Islet of Langerhans (tissue), 1 donor: ENCODE data around the gene LGR5.

Experiments used
- FAIRE-seq: peaks from one replicate; lab custom pipeline; 2011; peaks lifted over from hg19 to GRCh38; lab: Jason Lieb, UNC

LGR5 gene

GRCh38 chr12:71439613-71440344 lies at the start of gene LGR5:
Gene LGR5 (plus strand): TSS chr12:71439798. CDS start chr12:71440081, 283 bp downstream.
- FAIRE-seq: no peak

- peak; percentile 99 for FAIRE-seq
Measured at GRCh38 chr12:71392521-71393145, 47.0 kb upstream of the LGR5 start.

- FAIRE-seq: no peak
Measured at GRCh38 chr12:71393625-71394024, 46.0 kb upstream of the LGR5 start.

GRCh38 chr12:71397433-71397954 lies 42.1 kb upstream of the LGR5 start:
- FAIRE-seq: no peak

GRCh38 chr12:71399197-71399596 lies 40.4 kb upstream of the LGR5 start:
- FAIRE-seq: no peak

GRCh38 chr12:71400481-71400880 lies 39.1 kb upstream of the LGR5 start:
- no peak for FAIRE-seq

GRCh38 chr12:71405884-71406283 lies 33.7 kb upstream of the LGR5 start:
- FAIRE-seq: no peak

GRCh38 chr12:71407732-71408131 lies 31.9 kb upstream of the LGR5 start:
- FAIRE-seq: no peak

GRCh38 chr12:71410844-71411243 lies 28.8 kb upstream of the LGR5 start:
- no peak for FAIRE-seq

- FAIRE-seq: no peak
Measured at GRCh38 chr12:71411635-71412034, 28.0 kb upstream of the LGR5 start.

- FAIRE-seq: peak; percentile 45
Measured at GRCh38 chr12:71415336-71416231, 24.0 kb upstream of the LGR5 start.

GRCh38 chr12:71417181-71417580 lies 22.4 kb upstream of the LGR5 start:
- FAIRE-seq: no peak

GRCh38 chr12:71420775-71421406 lies 18.7 kb upstream of the LGR5 start:
- no peak for FAIRE-seq

- no peak for FAIRE-seq
Measured at GRCh38 chr12:71425568-71426299, 13.9 kb upstream of the LGR5 start.

GRCh38 chr12:71426300-71427047 lies 13.1 kb upstream of the LGR5 start:
- FAIRE-seq: no peak

- no peak for FAIRE-seq
Measured at GRCh38 chr12:71430756-71431155, 8.8 kb upstream of the LGR5 start.

GRCh38 chr12:71431991-71432390 lies 7.6 kb upstream of the LGR5 start:
- no peak for FAIRE-seq

- FAIRE-seq: no peak
Measured at GRCh38 chr12:71432936-71433335, 6.7 kb upstream of the LGR5 start.

GRCh38 chr12:71436696-71437095 lies 2.9 kb upstream of the LGR5 start:
- no peak for FAIRE-seq

- no peak for FAIRE-seq
Measured at GRCh38 chr12:71438670-71439361, 782 bp upstream of the LGR5 start.

- FAIRE-seq: no peak
Measured at GRCh38 chr12:71439362-71439612, 311 bp upstream of the LGR5 start.
